ENCODE data around the gene SHC1.

DNA sequence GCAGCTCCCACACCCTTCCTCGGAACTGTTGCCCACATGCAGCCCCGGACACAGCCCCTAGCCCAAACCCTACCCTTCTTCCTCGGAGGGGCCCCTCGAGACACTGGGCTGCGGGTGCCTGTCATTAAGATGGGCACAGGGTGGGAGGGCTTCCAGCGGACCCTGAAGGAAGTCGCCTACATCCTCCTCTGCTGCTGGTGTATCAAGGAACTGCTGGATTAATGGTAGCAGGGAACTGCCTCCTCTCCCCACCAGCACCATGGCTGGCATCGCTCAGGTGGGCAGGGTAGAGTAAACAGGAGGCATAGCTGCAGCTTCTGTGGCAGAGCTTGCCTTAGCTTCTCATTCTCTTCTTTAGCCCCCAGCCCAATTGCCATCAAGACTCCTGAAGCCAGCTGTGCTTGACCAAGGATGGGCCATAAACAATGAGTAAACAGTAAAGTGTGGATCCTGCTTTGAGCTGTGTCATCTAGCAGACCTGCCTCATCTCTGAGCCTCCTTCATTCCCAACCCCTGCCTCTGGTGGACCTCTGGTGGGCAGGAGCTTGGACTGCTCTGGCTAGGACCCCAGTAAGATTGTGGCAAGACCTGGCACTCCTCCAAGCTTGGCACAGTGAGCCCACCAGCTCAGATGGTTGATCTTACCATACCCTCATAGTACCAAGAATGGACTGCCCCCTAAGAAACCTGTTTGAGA is 23.2 kb upstream of the SHC1 start, which contains the start of gene LENEP:
- TF ChIP-seq, protein P1, sequence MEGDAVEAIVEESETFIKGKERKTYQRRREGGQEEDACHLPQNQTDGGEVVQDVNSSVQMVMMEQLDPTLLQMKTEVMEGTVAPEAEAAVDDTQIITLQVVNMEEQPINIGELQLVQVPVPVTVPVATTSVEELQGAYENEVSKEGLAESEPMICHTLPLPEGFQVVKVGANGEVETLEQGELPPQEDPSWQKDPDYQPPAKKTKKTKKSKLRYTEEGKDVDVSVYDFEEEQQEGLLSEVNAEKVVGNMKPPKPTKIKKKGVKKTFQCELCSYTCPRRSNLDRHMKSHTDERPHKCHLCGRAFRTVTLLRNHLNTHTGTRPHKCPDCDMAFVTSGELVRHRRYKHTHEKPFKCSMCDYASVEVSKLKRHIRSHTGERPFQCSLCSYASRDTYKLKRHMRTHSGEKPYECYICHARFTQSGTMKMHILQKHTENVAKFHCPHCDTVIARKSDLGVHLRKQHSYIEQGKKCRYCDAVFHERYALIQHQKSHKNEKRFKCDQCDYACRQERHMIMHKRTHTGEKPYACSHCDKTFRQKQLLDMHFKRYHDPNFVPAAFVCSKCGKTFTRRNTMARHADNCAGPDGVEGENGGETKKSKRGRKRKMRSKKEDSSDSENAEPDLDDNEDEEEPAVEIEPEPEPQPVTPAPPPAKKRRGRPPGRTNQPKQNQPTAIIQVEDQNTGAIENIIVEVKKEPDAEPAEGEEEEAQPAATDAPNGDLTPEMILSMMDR (conservative IDR thresholded peaks at IDR 0.05 in 1 of 2, IDR thresholded peaks at IDR 0.05 in 1 of 2; ENCODE audit: extremely low read depth in 1 of 2, insufficient read depth in 1 of 2, low read depth in 1 of 2, low read length in 2 of 2), result no peak
- no peak for TF ChIP-seq EZH2 (IDR thresholded peaks at IDR 0.05; ENCODE audit: borderline replicate concordance, low read length)

All from mammary epithelial cell (primary cell).